DMS79 (cell line): ENCODE measurements around the gene ADGRF5.

ENCODE experiments used
- DNase-seq: peaks from one replicate; lab custom pipeline; 2025; lab: John Stamatoyannopoulos, UW

ADGRF5 gene

DNA sequence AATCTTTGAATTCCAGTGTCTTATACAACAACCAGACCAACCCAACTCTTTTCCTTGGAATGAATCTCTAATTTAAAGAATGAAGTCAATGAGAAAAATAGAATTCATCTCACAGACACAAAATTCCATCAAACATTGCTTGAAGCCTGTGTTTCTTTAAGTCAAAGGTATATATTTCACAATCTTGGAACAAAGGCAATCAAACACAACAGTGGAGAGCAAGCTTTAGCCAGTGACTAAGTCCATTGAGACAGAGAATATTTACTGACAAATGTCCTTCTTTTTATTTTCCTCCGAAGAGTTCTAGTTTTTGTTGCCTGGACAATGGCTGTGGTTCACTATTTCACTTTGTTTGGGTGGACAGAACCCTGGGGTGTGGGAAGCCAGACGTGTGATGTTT is 92.8 kb downstream of the ADGRF5 start:
- no peak for DNase-seq

DNA sequence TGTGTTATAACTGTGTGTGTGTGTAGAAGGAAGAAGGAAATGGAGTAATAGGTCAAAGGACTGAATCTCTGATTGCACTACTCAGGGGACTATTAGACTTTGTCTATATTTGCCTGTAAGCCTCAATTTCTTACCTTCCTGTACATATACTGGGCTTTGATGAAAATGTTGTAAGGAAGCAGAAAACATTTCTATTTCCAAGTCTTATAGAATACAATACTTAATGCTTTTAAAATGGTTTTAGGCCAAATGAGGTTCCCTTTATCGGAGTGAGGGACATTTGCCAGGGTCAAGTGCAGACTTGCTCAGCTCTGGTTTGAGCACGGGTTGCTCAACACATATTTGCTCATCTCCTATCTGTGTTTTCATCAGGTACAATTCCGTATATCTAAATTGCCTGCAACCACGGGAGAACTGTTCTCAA is 100.3 kb downstream of the ADGRF5 start:
- no peak for DNase-seq

GRCh38 chr6:46819561-46819960 is 102.2 kb downstream of the ADGRF5 start:
- no peak for DNase-seq

- DNase-seq = no peak
Observed at GRCh38 chr6:46816626-46817025, 105.1 kb downstream of the ADGRF5 start.

DNA sequence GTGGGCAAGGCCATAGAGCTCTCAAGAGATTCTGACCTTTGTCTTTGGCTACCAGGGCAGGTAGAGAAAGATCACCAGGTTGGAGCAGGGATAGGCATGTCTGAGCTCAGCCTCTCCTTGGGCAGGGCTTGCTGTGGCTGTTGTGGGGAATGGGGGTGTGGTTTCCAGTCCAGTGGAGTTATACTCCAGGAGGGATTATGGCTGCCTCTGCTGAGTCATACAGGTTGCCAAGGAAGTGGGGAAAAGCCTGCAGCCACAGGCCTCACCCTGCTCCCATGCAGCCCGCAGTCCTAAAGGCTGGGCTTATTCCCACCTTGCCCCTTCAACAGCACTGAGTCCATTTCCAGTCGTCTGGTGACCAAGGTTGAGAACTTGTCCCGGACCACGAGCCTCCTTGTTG is 106.6 kb downstream of the ADGRF5 start:
- no peak for DNase-seq

- no peak for DNase-seq
Observed at GRCh38 chr6:46808806-46809205, 112.9 kb downstream of the ADGRF5 start.
